HG03139 (cell line): ENCODE measurements around the gene PRAMEF18.
"Not testable (repeated sequence)": the region's sequence is repeated elsewhere in the genome, so short reads cannot be mapped to it uniquely, and the experiment has no call there.

Experiments
- ATAC-seq: cut with Tn5 transposase; IDR thresholded peaks from one replicate; pipeline ENCODE4 v1.9.1; 2021; ENCODE audit not compliant: unreplicated experiment

The PRAMEF18 gene, protein sequence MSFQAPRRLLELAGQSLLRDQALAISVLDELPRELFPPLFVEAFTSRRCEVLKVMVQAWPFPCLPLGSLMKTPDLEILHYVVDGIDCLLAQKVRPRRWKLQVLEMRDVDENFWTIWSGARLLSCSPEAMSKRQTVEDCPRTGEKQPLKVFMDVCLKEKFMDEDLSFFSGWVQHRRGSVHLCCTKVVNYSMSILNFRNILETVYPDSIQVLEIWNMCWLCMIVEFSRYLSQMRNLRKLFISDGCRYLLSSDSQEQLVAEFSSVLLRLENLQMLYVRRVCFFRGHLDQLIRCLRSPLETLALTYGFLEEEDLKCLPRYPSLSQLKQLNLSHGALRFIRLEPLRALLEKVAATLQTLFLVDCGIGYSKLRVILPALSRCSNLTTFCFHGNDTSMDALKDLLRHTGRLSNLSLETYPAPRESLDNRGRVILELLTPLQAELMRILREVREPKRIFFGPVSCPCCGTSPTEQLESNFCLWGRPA

DNA sequence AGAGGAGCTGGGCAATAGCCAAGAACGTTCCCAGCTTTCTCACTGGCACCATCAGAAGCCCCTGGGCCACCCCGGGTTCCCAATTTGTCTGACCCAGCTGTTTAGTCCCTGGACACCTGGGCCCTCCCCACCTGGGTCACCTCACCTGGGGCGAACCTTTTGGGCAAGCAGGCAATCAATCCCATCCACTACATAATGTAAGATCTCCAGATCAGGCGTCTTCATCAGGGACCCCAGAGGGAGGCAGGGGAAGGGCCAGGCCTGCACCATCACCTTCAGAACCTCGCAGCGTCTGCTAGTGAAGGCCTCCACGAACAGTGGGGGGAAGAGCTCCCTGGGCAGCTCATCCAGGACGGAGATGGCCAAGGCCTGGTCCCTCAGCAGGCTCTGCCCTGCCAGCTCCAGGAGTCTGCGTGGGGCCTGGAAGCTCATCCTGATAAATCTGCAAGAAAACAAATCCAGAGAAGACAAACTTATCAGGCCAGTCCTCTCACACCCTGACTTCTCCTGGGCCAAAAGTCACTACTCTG, at the start of gene PRAMEF18:
Gene PRAMEF18 (minus strand): TSS at position 480 of the 530 bp plus-strand sequence. CDS start 48 bp downstream, at position 432.
- not testable (repeated sequence) for ATAC-seq

DNA sequence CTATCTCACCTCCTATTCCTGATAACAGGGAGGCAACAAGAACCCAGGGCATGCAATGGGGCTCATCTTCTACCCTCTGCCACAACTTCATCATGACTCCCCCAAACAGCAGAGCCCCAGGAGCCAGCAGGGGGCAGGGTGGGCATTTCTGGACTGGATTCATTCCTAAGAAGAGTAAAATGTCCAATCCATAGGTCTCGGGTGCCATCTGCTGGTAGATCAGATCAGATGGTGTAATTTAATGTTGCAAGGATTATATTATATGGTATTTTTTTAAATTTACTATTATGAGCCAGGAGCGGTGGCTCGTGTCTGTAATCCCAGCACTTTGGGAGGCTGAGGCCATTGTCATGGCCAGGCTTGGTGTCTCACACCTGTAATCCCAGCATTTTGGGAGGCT, 39.2 kb upstream of the PRAMEF18 start:
- ATAC-seq = not testable (repeated sequence)

DNA sequence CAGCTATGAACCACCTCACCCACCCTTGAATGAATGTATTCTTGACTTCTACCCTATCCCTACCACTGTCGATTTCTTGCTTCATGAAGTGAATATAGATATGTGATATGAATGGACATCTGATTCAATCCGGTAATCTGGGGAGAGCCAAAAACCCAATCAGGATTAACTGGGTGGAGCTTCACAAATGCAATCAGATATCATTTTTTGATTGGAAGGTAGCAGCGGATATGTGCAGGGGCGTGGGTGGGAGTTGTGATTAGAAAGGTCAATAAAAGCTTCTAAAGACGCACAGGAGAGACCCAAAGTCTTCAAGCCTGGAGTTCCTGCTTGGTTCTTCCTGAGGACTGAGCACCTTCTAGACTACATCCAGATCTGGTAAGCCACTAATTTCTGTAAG, 27.9 kb upstream of the PRAMEF18 start, which contains the start of gene PRAMEF5:
Gene PRAMEF5 (plus strand): TSS at position 301 of the 400 bp plus-strand sequence. CDS start 5,071 bp downstream, outside the sequence.
- not testable (repeated sequence) for ATAC-seq

- not testable (repeated sequence) for ATAC-seq
Measured at GRCh38 chr1:13247122-13247521, 21.2 kb upstream of the PRAMEF18 start.

DNA sequence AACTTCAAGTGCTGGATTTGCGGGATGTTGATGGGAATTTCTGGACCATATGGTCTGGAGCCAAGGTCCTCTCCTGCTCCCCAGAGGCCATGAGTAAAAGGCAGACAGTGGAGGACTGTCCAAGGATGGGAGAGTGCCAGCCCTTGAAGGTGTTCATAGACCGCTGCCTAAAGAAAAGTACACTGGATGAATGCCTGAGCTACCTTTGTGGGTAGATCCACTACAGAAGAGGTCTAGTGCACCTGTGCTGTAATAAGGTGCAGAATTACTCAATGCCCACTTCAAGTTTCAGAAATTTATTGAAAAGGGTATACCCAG, 20.6 kb upstream of the PRAMEF18 start:
- not testable (repeated sequence) for ATAC-seq

GRCh38 chr1:13245841-13246553, 20.0 kb upstream of the PRAMEF18 start:
- ATAC-seq = not testable (repeated sequence)

- not testable (repeated sequence) for ATAC-seq
Measured at GRCh38 chr1:13243536-13244263, 17.7 kb upstream of the PRAMEF18 start.

DNA sequence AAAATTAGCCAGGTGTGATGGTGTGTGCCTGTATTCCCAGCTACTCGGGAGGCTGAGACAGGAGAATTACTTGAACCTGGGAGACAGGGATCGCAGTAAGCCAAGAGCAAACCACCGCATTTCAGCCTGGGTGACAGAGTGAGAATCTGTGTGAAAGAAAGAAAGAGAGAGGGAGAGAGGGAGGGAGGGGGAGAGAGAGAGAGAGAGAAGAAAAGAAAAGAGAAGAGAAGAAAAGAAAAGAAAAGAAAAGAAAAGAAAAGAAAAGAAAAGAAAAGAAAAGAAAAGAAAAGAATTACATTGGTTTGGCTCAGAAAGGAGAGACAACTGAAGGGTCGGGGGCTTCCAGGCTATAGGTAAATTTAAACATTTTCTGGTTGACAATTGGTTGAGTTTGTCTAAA, 13.7 kb upstream of the PRAMEF18 start:
- not testable (repeated sequence) for ATAC-seq

DNA sequence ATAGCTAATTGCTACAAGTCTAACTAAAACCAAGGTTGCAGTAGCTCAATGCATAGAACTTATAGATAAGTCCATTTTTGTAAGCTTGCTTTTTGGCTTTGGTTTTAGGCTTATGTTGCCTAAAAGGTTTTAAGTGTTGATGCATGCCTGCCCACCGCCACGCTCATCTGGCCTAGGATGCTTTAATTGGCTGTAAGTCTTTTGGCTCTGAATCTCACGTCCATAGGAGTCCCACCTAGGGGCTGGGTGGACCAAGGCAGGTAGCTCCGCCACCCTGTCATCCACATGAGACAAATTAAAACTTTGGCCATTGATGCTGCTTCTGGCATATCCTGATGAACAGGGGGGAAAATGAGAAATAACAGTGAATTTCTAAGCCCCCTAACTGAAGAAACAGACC, 11.6 kb upstream of the PRAMEF18 start:
- not testable (repeated sequence) for ATAC-seq

- not testable (repeated sequence) for ATAC-seq
Measured at GRCh38 chr1:13234057-13234456, 8.1 kb upstream of the PRAMEF18 start.

DNA sequence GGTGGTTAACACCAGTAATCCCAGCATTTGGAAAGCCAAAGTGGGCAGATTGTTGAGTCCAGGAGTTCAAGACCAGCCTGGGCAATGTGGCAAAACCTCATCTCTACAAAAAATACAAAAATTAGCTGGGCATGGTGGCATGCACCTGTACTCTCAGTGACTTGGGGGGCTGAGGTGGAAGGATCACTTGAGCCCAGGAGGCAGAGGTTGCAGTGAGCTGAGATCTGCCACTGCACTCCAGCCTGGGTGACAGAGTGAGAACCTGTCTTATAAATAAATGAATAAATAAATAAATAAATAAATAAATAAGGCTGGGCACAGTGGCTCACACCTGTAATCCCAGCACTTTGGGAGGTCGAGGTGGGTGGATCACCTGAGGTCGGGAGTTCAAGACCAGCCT, 6.1 kb upstream of the PRAMEF18 start:
- not testable (repeated sequence) for ATAC-seq

- not testable (repeated sequence) for ATAC-seq
Measured at GRCh38 chr1:13231061-13231750, 5.3 kb upstream of the PRAMEF18 start.

GRCh38 chr1:13230601-13231000, 4.6 kb upstream of the PRAMEF18 start:
- not testable (repeated sequence) for ATAC-seq

- not testable (repeated sequence) for ATAC-seq
Measured at GRCh38 chr1:13230096-13230495, 4.1 kb upstream of the PRAMEF18 start.

GRCh38 chr1:13228343-13228781, 2.4 kb upstream of the PRAMEF18 start:
- ATAC-seq = no peak

- not testable (repeated sequence) for ATAC-seq
Measured at GRCh38 chr1:13227271-13228055, 1.5 kb upstream of the PRAMEF18 start.

DNA sequence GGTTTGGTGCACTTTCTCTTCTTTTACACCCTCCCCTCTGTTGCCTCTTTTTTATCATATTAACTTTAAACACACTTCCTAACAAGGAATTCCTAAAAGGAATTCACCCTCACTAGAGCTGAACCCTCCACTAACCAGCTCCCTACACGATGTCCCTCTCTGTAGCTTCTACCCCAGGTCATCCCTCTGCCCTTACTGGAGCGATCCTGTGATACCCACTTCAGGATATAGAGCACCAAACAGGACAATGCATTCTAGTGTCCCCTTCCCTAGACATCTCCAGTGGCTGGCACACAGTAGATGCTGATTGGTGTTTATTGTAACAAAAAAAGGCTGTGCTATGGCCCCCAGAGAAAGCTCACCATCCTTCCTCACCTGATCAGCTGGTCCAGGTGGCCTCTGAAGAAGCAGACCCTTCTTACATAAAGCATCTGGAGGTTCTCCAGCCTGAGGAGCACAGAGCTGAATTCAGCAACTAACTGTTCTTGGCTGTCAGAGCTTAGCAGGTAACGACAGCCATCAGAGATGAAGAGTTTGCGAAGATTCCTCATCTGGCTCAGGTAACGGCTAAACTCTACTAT, 1.4 kb downstream of the PRAMEF18 start:
- ATAC-seq = no peak

DNA sequence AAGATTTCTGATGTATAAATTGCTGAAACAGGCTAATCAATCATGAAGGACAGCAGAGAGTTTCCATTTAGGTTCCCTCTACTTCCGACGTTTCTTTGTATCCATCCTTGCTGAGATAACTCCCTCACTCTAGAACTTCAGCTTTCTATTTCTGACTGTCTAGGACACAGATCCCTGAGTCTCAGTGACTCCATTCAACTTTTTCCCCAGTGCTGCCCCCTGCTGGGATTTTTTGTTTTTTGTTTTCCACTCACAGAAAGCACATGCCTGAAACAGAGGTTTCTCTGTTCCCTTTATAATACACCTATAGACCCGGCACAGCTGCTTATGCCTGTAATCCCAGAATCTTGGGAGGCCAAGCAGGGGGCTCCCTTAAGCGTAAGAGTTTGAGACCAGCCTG, 3.2 kb downstream of the PRAMEF18 start:
- not testable (repeated sequence) for ATAC-seq

GRCh38 chr1:13219203-13219602, 6.8 kb downstream of the PRAMEF18 start:
- not testable (repeated sequence) for ATAC-seq
